Spinal cord (tissue), 10 donors: Measurements from ENCODE around the gene TMEM198. TPM values are rescaled to one million over a fixed set of nuclear protein-coding genes. Genes with fewer than 3 reads are reported as not detected.
A peak's percentile ranks its signal among the peaks of the same experiment; 100 is the strongest.

Experiments used
- DNase-seq, 6 donors: peaks; one replicate each; pipeline versions ENCODE4 v3.0.0 to v3.0.0-alpha.2; 2013 to 2015; ENCODE audit warnings: low spot score in 6 of 6, low read depth in 4 of 6
- H3K27ac ChIP-seq: one replicate; pipeline ENCODE4 v1.5.1; 2013; ENCODE audit warnings: low read depth, low read length, control low read depth
- H3K27me3 ChIP-seq: one replicate; pipeline ENCODE4 v1.6.1; 2013; ENCODE audit warnings: low read length; ENCODE audit not compliant: control insufficient read depth, insufficient read depth
- H3K36me3 ChIP-seq: one replicate; pipeline ENCODE4 v1.6.1; 2013; ENCODE audit warnings: low read length; ENCODE audit not compliant: control insufficient read depth, insufficient read depth
- H3K4me1 ChIP-seq: one replicate; pipeline ENCODE4 v1.6.1; 2013; ENCODE audit warnings: low read length; ENCODE audit not compliant: control insufficient read depth, insufficient read depth
- H3K4me3 ChIP-seq: one replicate; pipeline ENCODE4 v1.5.1; 2013; ENCODE audit warnings: low read depth, low read length, control low read depth
- H3K9me3 ChIP-seq: one replicate; pipeline ENCODE4 v1.6.1; 2013; ENCODE audit warnings: low read length; ENCODE audit not compliant: control insufficient read depth, insufficient read depth
- WGBS: methylation state at CpG from one replicate; pipeline ENCODE4 v1.1.5; 2013; ENCODE audit warnings: missing lambda C conversion rate; ENCODE audit not compliant: insufficient coverage; 5-methylcytosine and 5-hydroxymethylcytosine counted together
- polyA plus RNA-seq, 2 donors: library from polyadenylated mRNA; unstranded; fragments of 120-200 nt; gene quantifications; one replicate each; pipeline ENCODE4 v1.2.1, GENCODE V29; 2013; ENCODE audit not compliant: insufficient read length in 2 of 2
- total RNA-seq, 2 donors: library from RNA; depleted of rRNA in 1 of 2; stranded (reverse); fragments of 120-200 nt in 1 of 2; fragments of >200 nt in 1 of 2; gene quantifications; one replicate each; pipeline versions ENCODE4 v1.2.3 to v1.2.4, GENCODE V29; 2013 to 2014
- donor health status: healthy.

Gene TMEM198
- total and polyA plus RNA-seq, 4 donors: 4.7 to 19.0 (median 12.0) TPM

DNA sequence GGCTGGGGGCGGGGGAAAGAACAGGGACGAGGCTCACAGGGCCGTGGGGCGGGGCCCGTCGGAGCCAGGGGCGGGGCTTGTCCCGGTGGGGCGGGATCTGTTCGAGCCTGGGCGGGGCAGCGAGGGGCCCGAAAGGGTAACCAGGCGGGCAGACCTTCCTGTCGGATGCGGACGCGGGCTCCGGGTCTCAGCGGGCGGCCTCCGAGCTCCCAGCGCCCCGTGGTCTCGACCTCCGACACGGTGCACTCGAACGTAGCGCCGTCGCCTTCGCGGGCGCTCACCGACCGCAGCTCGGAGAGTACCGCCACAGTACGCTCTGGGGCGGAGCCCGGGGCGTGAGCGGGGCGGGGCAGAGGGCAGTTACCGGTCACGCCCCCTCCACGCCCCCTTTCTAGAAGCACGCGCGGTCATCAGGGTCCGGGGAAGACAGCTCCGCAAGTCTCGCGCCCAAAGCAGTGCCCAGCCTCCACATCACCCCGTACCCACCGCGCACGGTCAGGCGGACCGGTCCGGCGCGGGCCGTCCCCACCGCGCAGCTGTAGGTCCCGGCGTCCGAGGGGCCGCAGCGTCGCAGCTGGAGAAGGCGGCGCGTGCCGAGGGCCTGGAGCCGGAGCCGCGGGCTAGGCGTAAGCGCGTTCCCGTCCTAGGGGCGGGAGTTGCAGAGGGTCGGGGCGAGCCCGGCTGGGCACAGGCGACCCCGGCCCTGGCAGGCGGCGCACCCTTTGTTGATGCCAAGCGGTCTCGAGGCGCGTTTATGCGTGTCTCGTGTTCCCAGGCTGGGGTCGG is 8.7 kb downstream of the TMEM198 start:
- WGBS: under 1% methylated on average over 99 of the region's 99 CpGs
- Histone ChIP-seq H3K27me3 (peaks cover 3% of the 10 kb centered on the region), H3K4me3 (peak overlapping the region; percentile 64), H3K9me3 (no peaks in the 10 kb centered on the region), H3K27ac (no peak overlapping the region), H3K4me1 (peaks cover 38% of the 10 kb centered on the region), H3K36me3 (peaks cover 68% of the 10 kb centered on the region)
- DNase-seq: peak in 3 of 6 donors; percentile 83 to 96 (median 94)

DNA sequence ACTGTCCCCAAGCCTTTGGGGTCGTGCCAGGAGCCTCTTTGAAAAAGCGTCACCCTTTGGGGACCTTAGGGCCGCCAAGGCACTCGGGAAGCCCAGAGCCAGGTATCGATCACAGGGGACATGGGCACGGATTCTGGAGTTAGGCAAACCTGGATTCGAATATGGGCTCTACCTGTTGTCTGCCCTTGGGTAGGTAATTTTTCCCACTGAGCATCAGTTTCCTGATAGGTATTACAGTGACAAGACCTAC is 9.3 kb downstream of the TMEM198 start:
- 28% methylated on average over 7 of the region's 7 CpGs for WGBS
- no peak for DNase-seq
- Histone ChIP-seq H3K4me1 (peaks cover 38% of the 10 kb centered on the region), H3K4me3 (peak overlapping the region; percentile 64), H3K27me3 (peaks cover 3% of the 10 kb centered on the region), H3K36me3 (peaks cover 68% of the 10 kb centered on the region), H3K27ac (no peak overlapping the region), H3K9me3 (no peaks in the 10 kb centered on the region)

DNA sequence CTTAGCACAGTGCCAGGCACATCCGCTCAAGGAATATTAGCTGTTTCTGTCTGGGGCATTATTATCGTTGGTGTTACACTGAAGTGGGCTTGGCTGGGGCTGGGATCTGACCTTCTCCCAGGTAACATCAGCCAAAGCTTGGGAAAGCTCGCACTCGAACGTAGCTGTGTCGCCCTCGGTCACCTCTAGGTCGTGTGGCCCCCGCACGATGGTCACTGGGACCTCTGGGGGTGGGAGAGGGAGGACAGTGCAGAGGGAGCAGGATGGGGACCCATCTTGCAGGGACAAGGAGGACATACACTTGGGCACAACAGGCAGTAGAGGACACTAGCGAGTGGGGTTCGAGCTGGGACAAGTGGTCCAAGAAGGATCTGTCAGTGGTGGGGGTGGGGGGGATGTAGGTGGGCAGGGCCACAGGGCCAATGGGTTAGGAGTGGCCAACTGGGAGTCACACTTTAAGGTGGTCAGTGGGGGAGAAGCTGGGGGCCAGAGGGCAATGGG is 9.7 kb downstream of the TMEM198 start:
- peaks cover 38% of the 10 kb centered on the region for H3K4me1 ChIP-seq
- no peaks in the 10 kb centered on the region for H3K9me3 ChIP-seq
- H3K36me3 ChIP-seq: peaks cover 68% of the 10 kb centered on the region
- no peak for DNase-seq
- no peak overlapping the region for H3K27ac ChIP-seq
- no peak overlapping the region for H3K4me3 ChIP-seq
- H3K27me3 ChIP-seq: peaks cover 3% of the 10 kb centered on the region
- WGBS: 78% methylated on average over 12 of the region's 12 CpGs

DNA sequence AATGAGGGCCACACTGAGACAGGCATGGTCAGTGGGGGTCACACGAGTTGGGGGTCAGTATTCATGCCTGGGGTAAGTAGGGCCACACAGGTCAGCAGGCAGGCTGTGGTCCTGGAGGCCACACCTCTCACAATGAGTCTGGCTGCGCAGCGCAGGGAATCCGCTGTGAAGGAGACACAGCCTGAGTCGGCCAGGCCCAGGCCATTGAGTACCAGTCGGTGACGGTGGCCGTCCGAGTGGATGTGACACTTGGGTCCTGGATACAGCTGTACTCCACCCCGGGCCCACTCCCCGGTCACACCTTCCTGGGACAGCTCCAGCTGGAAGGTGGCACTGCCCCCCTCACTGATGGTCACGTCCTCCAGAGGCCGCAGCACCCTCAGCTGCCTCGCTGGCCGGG is 10.5 kb downstream of the TMEM198 start:
- no peak overlapping the region for H3K27ac ChIP-seq
- H3K4me3 ChIP-seq: no peak overlapping the region
- H3K27me3 ChIP-seq: peaks cover 3% of the 10 kb centered on the region
- DNase-seq: no peak
- 93% methylated on average over 11 of the region's 15 CpGs for WGBS
- H3K4me1 ChIP-seq: peaks cover 38% of the 10 kb centered on the region
- H3K36me3 ChIP-seq: peaks cover 64% of the 10 kb centered on the region
- H3K9me3 ChIP-seq: no peaks in the 10 kb centered on the region

DNA sequence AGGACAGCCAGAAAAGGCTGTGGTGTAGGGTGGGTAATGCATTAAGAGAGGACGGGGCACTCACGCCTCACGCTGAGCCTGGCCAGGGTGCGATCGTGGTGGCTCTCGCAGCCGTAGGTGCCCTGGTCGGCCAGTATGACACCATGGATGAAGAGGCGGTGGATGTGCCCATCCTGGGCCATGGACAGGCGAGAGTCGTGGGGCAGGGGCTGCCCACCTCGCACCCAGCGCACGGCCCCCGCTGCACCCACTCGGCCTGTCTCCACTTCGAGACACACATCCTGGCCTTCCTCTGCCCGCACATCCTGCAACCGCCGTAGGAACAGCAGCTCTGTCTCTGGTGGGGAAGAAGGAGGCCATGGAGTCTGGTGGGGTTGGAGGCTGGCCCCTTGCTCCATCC is 12.1 kb downstream of the TMEM198 start:
- no peak for DNase-seq
- Histone ChIP-seq H3K27ac (no peak overlapping the region), H3K4me3 (no peak overlapping the region), H3K4me1 (peaks cover 33% of the 10 kb centered on the region), H3K9me3 (no peaks in the 10 kb centered on the region), H3K36me3 (peaks cover 53% of the 10 kb centered on the region), H3K27me3 (peaks cover 3% of the 10 kb centered on the region)
- 96% methylated on average over 12 of the region's 20 CpGs for WGBS

DNA sequence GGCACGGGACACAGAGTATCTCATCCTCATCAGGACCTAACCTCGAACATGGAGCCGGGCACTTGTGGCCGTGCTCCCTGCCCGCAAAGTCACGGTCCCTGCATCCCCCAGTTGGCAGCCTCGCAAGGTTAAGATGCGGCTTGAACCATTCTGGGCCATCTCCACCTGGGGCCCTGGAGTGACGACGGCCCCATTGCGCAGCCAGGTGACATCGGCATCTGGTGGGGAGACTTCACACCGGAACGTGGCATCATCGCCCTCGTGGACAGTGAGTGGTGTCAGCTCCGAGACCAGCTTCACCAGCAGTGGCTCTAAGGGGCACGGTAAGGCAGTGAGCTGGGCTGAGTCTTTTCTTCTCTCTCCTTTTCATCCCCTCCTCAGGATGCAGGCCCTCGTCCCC is 12.6 kb downstream of the TMEM198 start:
- H3K9me3 ChIP-seq: no peaks in the 10 kb centered on the region
- no peak overlapping the region for H3K27ac ChIP-seq
- peaks cover 33% of the 10 kb centered on the region for H3K4me1 ChIP-seq
- H3K27me3 ChIP-seq: peaks cover 1% of the 10 kb centered on the region
- H3K4me3 ChIP-seq: no peak overlapping the region
- peaks cover 55% of the 10 kb centered on the region for H3K36me3 ChIP-seq
- no peak for DNase-seq
- WGBS: 92% methylated on average over 19 of the region's 19 CpGs

DNA sequence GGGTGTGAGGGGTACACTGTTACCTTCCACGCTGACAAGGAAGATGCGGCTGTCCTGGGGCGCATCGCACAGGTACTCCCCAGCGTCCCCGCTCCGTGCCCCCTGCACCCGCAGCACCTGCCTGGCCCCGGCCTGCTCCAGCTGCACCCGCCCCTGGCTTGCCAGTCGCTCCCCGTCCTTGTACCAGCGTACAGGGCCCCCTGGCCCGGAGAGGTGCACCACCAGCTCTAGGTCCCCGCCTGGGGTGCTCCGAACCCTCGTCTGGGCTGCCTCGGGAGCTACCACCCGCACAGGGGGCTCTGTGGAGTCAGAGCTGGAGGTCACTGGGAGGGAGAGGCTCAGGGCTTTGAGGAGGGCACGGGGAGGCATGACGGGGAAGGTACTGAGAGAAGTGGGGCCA is 13.5 kb downstream of the TMEM198 start:
- H3K27ac ChIP-seq: no peak overlapping the region
- H3K4me1 ChIP-seq: peaks cover 25% of the 10 kb centered on the region
- H3K36me3 ChIP-seq: peaks cover 63% of the 10 kb centered on the region
- WGBS: 94% methylated on average over 21 of the region's 21 CpGs
- H3K27me3 ChIP-seq: no peaks in the 10 kb centered on the region
- no peak for DNase-seq
- no peak overlapping the region for H3K4me3 ChIP-seq
- no peaks in the 10 kb centered on the region for H3K9me3 ChIP-seq

DNA sequence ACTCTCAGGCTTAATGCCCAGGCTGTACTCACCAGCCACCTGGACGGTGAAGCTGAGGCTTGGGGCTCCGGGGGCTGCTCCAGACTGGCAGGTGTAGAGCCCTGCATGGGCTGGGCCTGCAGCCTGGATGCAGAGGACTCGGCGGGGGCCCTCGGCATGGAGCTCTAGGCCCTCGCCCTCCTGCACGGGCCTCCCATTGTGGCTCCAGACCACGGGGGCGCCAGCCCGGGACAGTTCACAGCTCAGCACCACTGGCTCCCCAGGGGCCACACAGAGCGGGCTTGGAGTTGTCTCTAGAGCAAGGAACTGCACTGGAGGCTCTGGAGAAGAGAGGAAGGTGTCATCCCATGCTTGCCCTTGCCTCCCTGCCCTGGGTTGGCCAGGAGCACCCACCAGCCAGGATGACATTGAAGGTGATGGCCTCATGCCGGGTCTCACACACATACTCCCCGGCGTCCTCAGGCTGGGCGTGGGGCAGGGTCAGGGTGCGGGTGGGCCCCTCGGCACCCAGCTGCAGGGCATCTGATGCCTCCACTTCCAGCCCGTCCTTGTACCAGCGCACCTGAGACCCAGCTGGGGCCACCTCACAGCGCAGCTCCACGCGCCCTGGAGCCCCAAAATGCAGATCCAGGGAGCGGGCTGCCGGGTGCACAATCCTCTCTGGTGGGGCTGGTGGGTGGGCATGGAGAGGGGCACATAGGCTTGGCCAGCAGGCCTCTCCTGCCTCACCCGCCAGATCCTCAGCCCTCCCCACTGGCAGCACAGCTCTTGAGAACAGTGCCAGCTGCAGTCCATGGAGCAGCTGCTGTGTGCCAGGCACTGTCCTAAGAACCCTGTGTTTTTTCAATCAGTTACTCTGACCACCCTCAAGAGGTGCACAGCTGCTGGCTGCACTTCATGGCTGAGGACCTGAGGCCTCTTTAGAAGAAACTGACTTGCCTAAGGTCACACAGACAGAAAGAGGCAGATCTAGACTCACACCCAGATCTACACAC is 14.3 kb downstream of the TMEM198 start:
- Histone ChIP-seq H3K4me3 (no peak overlapping the region), H3K27me3 (no peaks in the 10 kb centered on the region), H3K9me3 (no peaks in the 10 kb centered on the region), H3K27ac (no peak overlapping the region), H3K4me1 (peaks cover 18% of the 10 kb centered on the region), H3K36me3 (peaks cover 71% of the 10 kb centered on the region)
- 91% methylated on average over 20 of the region's 25 CpGs for WGBS
- DNase-seq: no peak

DNA sequence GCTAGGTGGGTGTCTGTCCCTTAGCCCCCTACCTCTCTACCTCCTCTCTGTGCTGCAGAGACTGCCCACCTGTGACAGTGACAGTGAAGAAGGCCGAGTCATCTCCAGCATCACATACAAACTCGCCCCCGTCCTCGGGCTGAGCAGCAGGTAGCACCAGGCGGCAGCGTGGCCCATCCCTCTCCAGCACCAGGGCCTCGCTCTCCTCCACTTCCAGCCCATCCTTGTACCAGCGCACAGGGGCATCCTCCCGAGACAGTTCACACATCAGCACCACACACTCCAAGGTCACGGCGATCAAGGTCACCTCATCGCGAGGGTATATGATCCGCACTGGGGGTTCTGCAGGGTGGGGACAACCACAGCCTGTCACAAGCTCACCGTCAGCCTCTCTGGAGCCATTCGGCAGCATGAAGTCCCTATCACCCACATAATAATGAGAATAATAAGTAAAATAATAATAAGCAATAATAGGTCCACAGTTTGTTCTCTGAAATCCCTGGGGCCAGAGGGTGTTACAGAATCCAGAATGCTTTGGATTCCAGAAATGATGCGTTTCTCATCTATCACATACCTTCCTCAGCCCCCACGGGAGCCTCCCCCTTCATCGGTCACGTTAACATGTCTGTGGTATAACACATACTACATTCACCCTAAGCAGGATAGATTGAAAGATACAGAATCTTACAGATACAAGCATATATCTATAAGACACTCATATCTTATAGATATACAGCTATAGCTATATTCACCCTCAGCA is 15.5 kb downstream of the TMEM198 start:
- H3K27ac ChIP-seq: no peak overlapping the region
- no peaks in the 10 kb centered on the region for H3K9me3 ChIP-seq
- no peaks in the 10 kb centered on the region for H3K27me3 ChIP-seq
- WGBS: 94% methylated on average over 13 of the region's 20 CpGs
- no peak for DNase-seq
- H3K4me3 ChIP-seq: no peak overlapping the region
- peaks cover 76% of the 10 kb centered on the region for H3K36me3 ChIP-seq
- peaks cover 11% of the 10 kb centered on the region for H3K4me1 ChIP-seq
